Mucosa of descending colon (tissue), 3 donors: Measurements from ENCODE around the gene GPR156. TPM values are rescaled to one million over a fixed set of nuclear protein-coding genes. Genes with fewer than 3 reads are reported as not detected.
A peak's percentile ranks its signal among the peaks of the same experiment; 100 is the strongest.

Experiments used
- ATAC-seq: fragments of 200-7000 bp; cut with Tn5 transposase; one replicate; pipeline ENCODE4 v1.9.1; 2020; ENCODE audit warnings: mild to moderate bottlenecking, moderate library complexity
- DNase-seq, 3 donors: peaks; one replicate each; pipeline ENCODE4 v3.0.0-alpha.2; 2020
- H3K36me3 ChIP-seq: fragments of 200-600 bp; one replicate; pipeline ENCODE4 v1.8.0; 2021; ENCODE audit warnings: low read depth, mild to moderate bottlenecking
- H3K4me1 ChIP-seq: fragments of 200-600 bp; one replicate; pipeline ENCODE4 v1.8.0; 2021; ENCODE audit warnings: low read depth, mild to moderate bottlenecking
- H3K4me3 ChIP-seq: fragments of 200-600 bp; one replicate; pipeline ENCODE4 v1.8.0; 2021; ENCODE audit warnings: mild to moderate bottlenecking
- H3K9me3 ChIP-seq: fragments of 200-600 bp; one replicate; pipeline ENCODE4 v1.8.0; 2021; ENCODE audit warnings: mild to moderate bottlenecking
- intact Hi-C, 2 donors: fragments of 100-400 bp; cut with DNase I in 1 of 2; cut with micrococcal nuclease in 1 of 2; formaldehyde crosslinking; loops; one replicate each; pipeline versions ENCODE4 v1.11.0 to v1.11.1; 2022; cut with DNase I, micrococcal nuclease
- total RNA-seq, 3 donors: library from RNA; stranded (reverse); fragmentation: NEBNext Ultra II Directional in 2 of 3; extraction: Animal tissue kit (Norgen Biotek cat#: 25700) in 2 of 3; gene quantifications; one replicate each; pipeline versions ENCODE4 v1.2.1 to v1.2.4, GENCODE V29; 2021 to 2023
- TF ChIP-seq, protein P1 (sequence below): fragments of 200-600 bp; IDR thresholded peaks from one replicate; pipeline ENCODE4 v1.8.0; 2022; ENCODE audit warnings: antibody characterized with exemption, mild to moderate bottlenecking
- donor health status: DM: no; HTN: no; CAD: no; lungs with moderate emphysema.
- donor health status: DM: no; HTN: no; CAD: no.
- donor health status: DM: no; HTN: yes; CAD: no.

The GPR156 gene
- total RNA-seq, 3 donors from 2014 or later = 0.34 to 2.7 TPM; not detected in 1

DNA sequence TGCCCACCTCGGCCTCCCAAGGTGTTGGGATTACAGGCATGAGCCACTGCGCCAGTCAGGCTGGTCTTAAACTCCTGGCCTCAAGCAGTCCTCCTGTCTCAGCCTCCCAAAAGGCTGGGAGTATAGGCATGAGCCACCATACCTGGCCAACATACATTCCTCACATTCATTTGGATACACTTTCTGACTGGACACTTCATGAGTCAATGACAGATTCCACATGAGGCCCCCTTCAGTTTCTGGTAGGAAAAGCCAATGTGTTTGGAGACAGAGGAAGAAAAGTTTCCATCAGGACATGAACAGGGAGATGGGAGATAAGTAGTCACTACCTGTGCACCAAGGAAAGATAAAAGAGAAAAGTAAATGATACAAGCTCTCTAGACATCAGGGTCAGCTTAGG is 141.3 kb downstream of the GPR156 start:
- ATAC-seq (no peak), DNase-seq (no peak)
- Histone ChIP-seq H3K36me3 (no peaks in the 10 kb centered on the region), H3K4me3 (no peak overlapping the region), H3K4me1 (no peaks in the 10 kb centered on the region), H3K9me3 (no peaks in the 10 kb centered on the region)
- TF ChIP-seq, protein P1, sequence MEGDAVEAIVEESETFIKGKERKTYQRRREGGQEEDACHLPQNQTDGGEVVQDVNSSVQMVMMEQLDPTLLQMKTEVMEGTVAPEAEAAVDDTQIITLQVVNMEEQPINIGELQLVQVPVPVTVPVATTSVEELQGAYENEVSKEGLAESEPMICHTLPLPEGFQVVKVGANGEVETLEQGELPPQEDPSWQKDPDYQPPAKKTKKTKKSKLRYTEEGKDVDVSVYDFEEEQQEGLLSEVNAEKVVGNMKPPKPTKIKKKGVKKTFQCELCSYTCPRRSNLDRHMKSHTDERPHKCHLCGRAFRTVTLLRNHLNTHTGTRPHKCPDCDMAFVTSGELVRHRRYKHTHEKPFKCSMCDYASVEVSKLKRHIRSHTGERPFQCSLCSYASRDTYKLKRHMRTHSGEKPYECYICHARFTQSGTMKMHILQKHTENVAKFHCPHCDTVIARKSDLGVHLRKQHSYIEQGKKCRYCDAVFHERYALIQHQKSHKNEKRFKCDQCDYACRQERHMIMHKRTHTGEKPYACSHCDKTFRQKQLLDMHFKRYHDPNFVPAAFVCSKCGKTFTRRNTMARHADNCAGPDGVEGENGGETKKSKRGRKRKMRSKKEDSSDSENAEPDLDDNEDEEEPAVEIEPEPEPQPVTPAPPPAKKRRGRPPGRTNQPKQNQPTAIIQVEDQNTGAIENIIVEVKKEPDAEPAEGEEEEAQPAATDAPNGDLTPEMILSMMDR = no peak
- intact Hi-C loops = no loop called here

DNA sequence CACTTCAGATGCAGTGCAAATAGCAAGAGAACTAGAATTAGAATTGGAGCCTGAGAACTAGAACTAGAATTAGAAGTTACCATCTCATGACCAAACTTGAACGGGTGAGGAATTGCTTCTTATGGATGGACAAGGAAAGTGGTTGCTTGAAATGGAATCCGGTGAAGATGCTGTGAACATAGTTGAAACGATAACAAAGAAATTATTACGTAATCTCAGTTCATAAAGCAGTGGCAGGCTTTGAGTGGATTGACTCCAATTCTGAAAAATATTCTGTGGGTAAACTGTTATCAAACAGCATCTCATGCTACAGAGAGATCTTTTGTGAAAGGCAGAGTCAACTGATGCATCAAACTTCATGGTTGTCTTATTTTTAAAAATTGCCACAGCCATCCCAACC is 142.8 kb downstream of the GPR156 start:
- Histone ChIP-seq H3K4me3 (no peak overlapping the region), H3K36me3 (no peaks in the 10 kb centered on the region), H3K9me3 (no peaks in the 10 kb centered on the region), H3K4me1 (no peaks in the 10 kb centered on the region)
- DNase-seq = no peak
- intact Hi-C loops = no loop called here
- TF ChIP-seq, protein P1 = no peak
- ATAC-seq = no peak

DNA sequence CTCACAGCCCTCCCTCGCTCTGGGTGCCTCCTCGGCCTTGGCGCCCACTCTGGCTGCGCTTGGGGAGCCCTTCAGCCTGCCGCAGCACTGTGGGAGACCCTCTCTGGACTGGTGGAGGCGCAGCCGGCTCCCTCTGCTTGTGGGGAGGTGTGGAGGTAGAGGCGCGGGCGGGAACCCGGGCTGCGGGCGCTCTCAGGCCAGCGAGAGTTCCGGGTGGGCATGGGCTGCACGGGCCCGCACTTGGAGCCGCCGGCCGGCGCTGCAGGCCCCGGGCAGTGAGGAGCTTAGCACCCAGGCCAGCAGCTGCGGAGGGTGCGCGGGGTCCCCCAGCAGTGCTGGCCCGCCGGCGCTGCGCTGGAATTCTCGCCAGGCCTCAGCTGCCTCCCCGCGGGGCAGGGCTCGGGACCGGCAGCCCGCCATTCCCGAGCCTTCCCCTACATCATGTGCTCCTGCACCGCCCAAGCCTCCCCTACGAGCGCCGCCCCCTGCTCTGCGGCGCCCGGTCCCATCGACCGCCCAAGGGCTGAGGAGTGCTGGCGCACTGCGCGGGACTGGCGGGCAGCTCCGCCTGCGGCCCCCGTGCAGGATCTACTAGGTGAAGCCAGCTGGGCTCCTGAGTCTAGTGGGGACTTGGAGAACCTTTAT is 144.8 kb downstream of the GPR156 start:
- intact Hi-C loops = no loop called here
- H3K36me3 ChIP-seq = no peaks in the 10 kb centered on the region
- DNase-seq = no peak
- H3K4me1 ChIP-seq = no peaks in the 10 kb centered on the region
- TF ChIP-seq, protein P1 = no peak
- no peaks in the 10 kb centered on the region for H3K9me3 ChIP-seq
- no peak for ATAC-seq
- no peak overlapping the region for H3K4me3 ChIP-seq

DNA sequence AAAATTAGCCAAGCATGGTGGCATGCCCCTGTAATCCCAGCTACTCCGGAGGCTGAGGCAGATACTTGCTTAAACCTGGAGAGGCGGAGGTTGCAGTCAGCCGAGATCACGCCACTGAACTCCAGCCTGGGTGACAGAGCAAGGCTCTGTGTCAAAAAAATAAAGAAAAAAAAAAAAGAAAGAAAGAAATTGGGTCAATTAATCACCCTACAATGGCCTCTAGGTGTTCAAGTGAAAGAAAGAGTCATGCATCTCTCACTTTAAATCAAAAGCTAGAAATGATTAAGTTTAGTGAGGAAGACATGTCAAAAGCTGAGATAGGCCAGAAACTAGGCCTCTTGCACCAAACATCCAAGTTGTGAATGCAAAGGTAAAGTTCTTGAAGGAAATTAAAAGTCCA is 145.9 kb downstream of the GPR156 start:
- intact Hi-C loops = no loop called here
- TF ChIP-seq, protein P1 = no peak

DNA sequence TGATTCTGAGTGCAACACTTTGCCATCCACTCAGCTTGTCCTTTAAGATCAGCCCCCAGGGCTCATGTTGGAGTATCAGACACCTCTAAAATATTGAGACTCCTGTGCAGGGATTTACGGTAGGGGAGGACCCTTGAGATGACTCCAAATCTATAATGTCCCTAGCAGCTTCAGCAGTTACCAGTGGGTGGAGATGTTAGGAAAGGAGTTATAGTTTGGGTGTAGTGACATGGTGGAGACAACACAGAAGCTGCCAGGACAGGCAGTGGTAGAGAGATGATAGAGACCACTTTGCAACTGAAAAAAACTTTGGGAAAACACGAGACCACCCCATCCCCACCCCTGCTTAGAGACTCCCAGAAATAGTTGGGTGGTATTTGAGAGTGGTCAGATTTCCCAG is 147.5 kb downstream of the GPR156 start:
- TF ChIP-seq, protein P1 = no peak
- Histone ChIP-seq H3K4me3 (no peak overlapping the region), H3K36me3 (no peaks in the 10 kb centered on the region), H3K9me3 (no peaks in the 10 kb centered on the region), H3K4me1 (no peaks in the 10 kb centered on the region)
- intact Hi-C loops = no loop called here
- peak; percentile 21 for ATAC-seq
- DNase-seq = no peak

More for the DNA sequence above, 145.9 kb downstream of the GPR156 start:
- Histone ChIP-seq H3K4me3 (no peak overlapping the region), H3K9me3 (no peaks in the 10 kb centered on the region), H3K4me1 (no peaks in the 10 kb centered on the region), H3K36me3 (no peaks in the 10 kb centered on the region)
- DNase-seq (no peak), ATAC-seq (no peak)

DNA sequence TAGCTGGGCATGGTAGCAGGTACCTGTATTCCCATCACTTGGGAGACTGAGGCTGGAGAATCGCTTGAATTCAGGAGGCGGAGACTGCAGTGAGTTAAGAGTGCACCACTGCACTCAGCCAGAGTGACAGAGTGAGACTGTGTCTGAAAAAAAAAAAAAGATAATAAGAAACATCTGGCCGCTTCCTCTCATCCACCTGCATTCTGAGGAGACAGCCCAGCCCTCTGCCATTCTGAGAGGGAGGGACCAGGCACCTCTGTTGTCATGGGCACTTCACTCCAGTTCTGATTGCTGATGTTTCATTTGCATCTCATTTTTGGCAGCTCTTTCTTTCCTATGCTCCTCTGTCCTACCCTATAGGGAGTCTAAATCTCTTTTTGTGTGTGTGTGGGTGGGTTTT is 154.4 kb downstream of the GPR156 start:
- TF ChIP-seq, protein P1 = no peak
- Histone ChIP-seq H3K4me3 (no peak overlapping the region), H3K9me3 (no peaks in the 10 kb centered on the region), H3K36me3 (no peaks in the 10 kb centered on the region), H3K4me1 (no peaks in the 10 kb centered on the region)
- DNase-seq (no peak), ATAC-seq (no peak)
- intact Hi-C loops = no loop called here
